MCF 10A (cell line): ENCODE data around the gene RXRA. TPM values are rescaled to one million over a fixed set of nuclear protein-coding genes. Genes with fewer than 3 reads are reported as not detected.

ENCODE experiments used
- BruUV-seq: library from RNA; stranded (reverse); fragments of 400-500 nt; replicated peaks from 2 replicates; lab custom pipeline; 2021; lab: Mats Ljungman, UMichigan
- CTCF ChIA-PET: fragments of 300-600 bp; sonication (Branson Sonifier 250); formaldehyde crosslinking; extraction: SDS; loops from one replicate; lab custom pipeline; 2021; ENCODE audit warnings: antibody characterized with exemption, inconsistent platforms; lab: Yijun Ruan, JAX
- POLR2A ChIA-PET: fragments of 300-600, 350-650 bp; sonication (Branson Sonifier 250); formaldehyde crosslinking; extraction: SDS; loops from one replicate; lab custom pipeline; 2020; ENCODE audit warnings: antibody characterized with exemption, inconsistent platforms; lab: Yijun Ruan, JAX
- DNase-seq: peaks from one replicate; pipeline ENCODE4 v3.0.0-alpha.2; 2018; ENCODE audit not compliant: unreplicated experiment
- H3K27ac Mint-ChIP-seq: one replicate; pipeline ENCODE4 v1.8.0; 2022; ENCODE audit warnings: mild to moderate bottlenecking, low read depth, mixed read lengths; ENCODE audit not compliant: unreplicated experiment
- H3K27me3 Mint-ChIP-seq: one replicate; pipeline ENCODE4 v1.8.0; 2022; ENCODE audit warnings: mixed read lengths; ENCODE audit not compliant: insufficient read depth, unreplicated experiment
- H3K36me3 Mint-ChIP-seq: one replicate; pipeline ENCODE4 v1.8.0; 2022; ENCODE audit warnings: mild to moderate bottlenecking, moderate library complexity, mixed read lengths; ENCODE audit not compliant: insufficient read depth, unreplicated experiment
- H3K4me1 Mint-ChIP-seq: one replicate; pipeline ENCODE4 v1.8.0; 2022; ENCODE audit warnings: mixed read lengths; ENCODE audit not compliant: insufficient read depth, unreplicated experiment
- H3K4me3 Mint-ChIP-seq: one replicate; pipeline ENCODE4 v1.8.0; 2022; ENCODE audit warnings: mild to moderate bottlenecking, moderate library complexity, mixed read lengths; ENCODE audit not compliant: unreplicated experiment
- H3K9me3 Mint-ChIP-seq: one replicate; pipeline ENCODE4 v1.8.0; 2022; ENCODE audit warnings: mixed read lengths; ENCODE audit not compliant: unreplicated experiment
- intact Hi-C: fragments of 100-400 bp; cut with micrococcal nuclease; formaldehyde crosslinking; loops from 2 replicates; pipeline ENCODE4 v1.14.1; 2022
- microRNA-seq: library from miRNA; unstranded; fragments of <30 nt; microRNA quantifications from one replicate; pipeline ENCODE4 v1.2.0, GENCODE V29; 2022
- total RNA-seq: library from RNA; stranded (reverse); gene quantifications from 2 replicates; pipeline ENCODE4 v1.2.3, GENCODE V29; 2022
- TF ChIP-seq, protein P1 (sequence below): fragments of 200-600 bp; IDR thresholded peaks from one replicate; pipeline ENCODE4 v1.8.0; 2022; ENCODE audit warnings: antibody characterized with exemption, mild to moderate bottlenecking; ENCODE audit not compliant: unreplicated experiment

The RXRA gene
- total RNA-seq, 1 experiment from 2014 or later: 65.5 TPM

DNA sequence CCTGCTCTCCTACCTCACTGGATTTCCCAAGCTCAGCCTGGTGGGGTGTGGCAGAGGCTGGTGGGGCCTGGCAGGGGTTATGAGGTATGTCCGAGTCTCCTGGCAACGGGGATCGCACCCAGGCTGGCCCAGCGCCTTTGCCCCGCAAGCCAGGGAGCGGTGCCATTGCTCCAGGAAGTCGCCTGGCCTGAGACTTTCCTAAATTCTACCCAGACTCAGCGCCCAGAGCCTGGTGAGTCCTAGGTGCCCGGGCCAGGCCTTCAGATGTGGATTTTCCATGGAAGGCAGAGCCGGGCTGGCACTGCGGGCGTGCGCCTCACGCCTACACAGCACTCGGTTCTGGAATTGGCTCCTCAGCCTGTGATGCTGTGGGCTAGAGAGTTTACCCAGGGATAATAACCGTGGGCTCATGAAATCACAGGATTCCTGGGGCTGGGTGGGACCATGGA, 159.9 kb downstream of the RXRA start:
- TF ChIP-seq, protein P1, sequence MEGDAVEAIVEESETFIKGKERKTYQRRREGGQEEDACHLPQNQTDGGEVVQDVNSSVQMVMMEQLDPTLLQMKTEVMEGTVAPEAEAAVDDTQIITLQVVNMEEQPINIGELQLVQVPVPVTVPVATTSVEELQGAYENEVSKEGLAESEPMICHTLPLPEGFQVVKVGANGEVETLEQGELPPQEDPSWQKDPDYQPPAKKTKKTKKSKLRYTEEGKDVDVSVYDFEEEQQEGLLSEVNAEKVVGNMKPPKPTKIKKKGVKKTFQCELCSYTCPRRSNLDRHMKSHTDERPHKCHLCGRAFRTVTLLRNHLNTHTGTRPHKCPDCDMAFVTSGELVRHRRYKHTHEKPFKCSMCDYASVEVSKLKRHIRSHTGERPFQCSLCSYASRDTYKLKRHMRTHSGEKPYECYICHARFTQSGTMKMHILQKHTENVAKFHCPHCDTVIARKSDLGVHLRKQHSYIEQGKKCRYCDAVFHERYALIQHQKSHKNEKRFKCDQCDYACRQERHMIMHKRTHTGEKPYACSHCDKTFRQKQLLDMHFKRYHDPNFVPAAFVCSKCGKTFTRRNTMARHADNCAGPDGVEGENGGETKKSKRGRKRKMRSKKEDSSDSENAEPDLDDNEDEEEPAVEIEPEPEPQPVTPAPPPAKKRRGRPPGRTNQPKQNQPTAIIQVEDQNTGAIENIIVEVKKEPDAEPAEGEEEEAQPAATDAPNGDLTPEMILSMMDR: no peak
- no peaks in the 10 kb centered on the region for H3K4me1 Mint-ChIP-seq
- H3K27me3 Mint-ChIP-seq: peaks cover 33% of the 10 kb centered on the region
- H3K9me3 Mint-ChIP-seq: no peaks in the 10 kb centered on the region
- H3K36me3 Mint-ChIP-seq: peaks cover 6% of the 10 kb centered on the region
- H3K27ac Mint-ChIP-seq: no peak overlapping the region
- BruUV-seq: no TSS peak
- no peak for DNase-seq
- H3K4me3 Mint-ChIP-seq: no peak overlapping the region
- intact Hi-C loops: no loop called here
- ChIA-PET CTCF (no interaction called here), POLR2A (no interaction called here)

DNA sequence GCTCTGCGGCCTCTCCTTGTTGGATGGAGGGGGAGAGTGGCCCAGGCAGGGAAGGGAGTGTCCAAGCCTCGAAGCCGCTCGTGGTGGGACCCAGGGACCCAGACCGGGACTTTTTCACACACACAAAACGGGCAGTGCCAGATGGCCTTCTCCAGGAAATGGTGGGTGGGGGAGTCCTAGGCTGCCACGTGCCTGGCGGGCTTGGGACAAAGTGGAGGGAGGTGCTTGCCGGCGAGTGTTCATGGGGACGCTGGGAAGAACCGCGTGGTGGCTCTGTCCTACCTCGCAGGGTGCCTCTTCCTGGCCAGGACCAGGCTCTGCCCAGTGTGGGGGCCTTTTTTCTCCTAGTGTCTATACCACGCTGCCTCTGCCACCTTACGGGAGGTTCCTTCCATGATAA, 160.3 kb downstream of the RXRA start:
- peaks cover 6% of the 10 kb centered on the region for H3K36me3 Mint-ChIP-seq
- no peak overlapping the region for H3K27ac Mint-ChIP-seq
- no peaks in the 10 kb centered on the region for H3K9me3 Mint-ChIP-seq
- peaks cover 33% of the 10 kb centered on the region for H3K27me3 Mint-ChIP-seq
- H3K4me1 Mint-ChIP-seq: no peaks in the 10 kb centered on the region
- intact Hi-C loops: no loop called here
- POLR2A ChIA-PET: no interaction called here
- BruUV-seq: no TSS peak
- no peak overlapping the region for H3K4me3 Mint-ChIP-seq
- CTCF ChIA-PET: no interaction called here
- TF ChIP-seq, protein P1: no peak
- DNase-seq: no peak

Small RNA genes lying within 50 kb of the gene (microRNA-seq; reads per million reads assigned to microRNA genes)
- 7.7 reads per million, percentile 43 among the genes with 10 or more reads in this experiment for gene MIR4669

Other genes with a start within 250 kb of the RXRA start
- 36.5 and 43.8 TPM in 2 replicates for gene WDR5, start 190.4 kb upstream of the RXRA start, total RNA-seq
- 21.0 and 53.3 TPM in 2 replicates for gene RNU6ATAC, start 161.9 kb upstream of the RXRA start, total RNA-seq